ENCODE results near the gene POLR2B.

- no peak for TF ChIP-seq POLR2A (IDR thresholded peaks at IDR 0.05)
- no peak for TF ChIP-seq CTCF (IDR thresholded peaks at IDR 0.05)
- peak in 2 of 3 donors; percentile 65 to 83 for TF ChIP-seq POLR2AphosphoS5 (IDR thresholded peaks at IDR 0.05)
- no peak for TF ChIP-seq EP300 (IDR thresholded peaks at IDR 0.05)
These were observed 20.6 kb upstream of the POLR2B start for GRCh38 chr4:56958111-56958517.
